Ishikawa (cell line): ENCODE measurements around the gene ADAP1.

ENCODE experiments used
- CEBPB ChIP-seq: IDR thresholded peaks from 2 replicates; pipeline ENCODE4 v1.6.1; 2012
- CREB1 ChIP-seq: IDR thresholded peaks from 2 replicates; pipeline ENCODE4 v1.6.1; 2012; ENCODE audit warnings: low read depth
- EGR1 ChIP-seq: IDR thresholded peaks from 2 replicates; pipeline ENCODE4 v1.6.1; 2012
- EP300 ChIP-seq: IDR thresholded peaks from 2 replicates; pipeline ENCODE4 v1.6.1; 2012; ENCODE audit warnings: borderline replicate concordance
- FOXM1 ChIP-seq: IDR thresholded peaks from 2 replicates; pipeline ENCODE4 v1.6.1; 2012; ENCODE audit warnings: low read depth, borderline replicate concordance
- NFIC ChIP-seq: IDR thresholded peaks from 2 replicates; pipeline ENCODE4 v1.6.1; 2012
- RAD21 ChIP-seq: IDR thresholded peaks from 2 replicates; pipeline ENCODE4 v1.6.1; 2012; ENCODE audit warnings: low read depth
- TAF1 ChIP-seq: IDR thresholded peaks from 2 replicates; pipeline ENCODE4 v1.6.1; 2012; ENCODE audit warnings: low read depth, mild to moderate bottlenecking
- TCF12 ChIP-seq: IDR thresholded peaks from 2 replicates; pipeline ENCODE4 v1.6.1; 2012; ENCODE audit warnings: low read depth
- TEAD4 ChIP-seq: IDR thresholded peaks from 2 replicates; pipeline ENCODE4 v1.6.1; 2012
- YY1 ChIP-seq: IDR thresholded peaks from 2 replicates; pipeline ENCODE4 v1.6.1; 2012; ENCODE audit warnings: low read depth
- ZBTB7A ChIP-seq: IDR thresholded peaks from 2 replicates; pipeline ENCODE4 v1.6.1; 2012; ENCODE audit warnings: low read depth
- TF ChIP-seq, protein P1 (sequence below): IDR thresholded peaks from 2 replicates; pipeline ENCODE4 v1.6.1; 2012
- TF ChIP-seq, protein P2 (sequence below): IDR thresholded peaks from 2 replicates; pipeline ENCODE4 v1.6.1; 2012
- TF ChIP-seq, protein P3 (sequence below): IDR thresholded peaks from 2 replicates; pipeline ENCODE4 v1.6.1; 2012; ENCODE audit warnings: low read depth, mild to moderate bottlenecking

The ADAP1 gene

DNA sequence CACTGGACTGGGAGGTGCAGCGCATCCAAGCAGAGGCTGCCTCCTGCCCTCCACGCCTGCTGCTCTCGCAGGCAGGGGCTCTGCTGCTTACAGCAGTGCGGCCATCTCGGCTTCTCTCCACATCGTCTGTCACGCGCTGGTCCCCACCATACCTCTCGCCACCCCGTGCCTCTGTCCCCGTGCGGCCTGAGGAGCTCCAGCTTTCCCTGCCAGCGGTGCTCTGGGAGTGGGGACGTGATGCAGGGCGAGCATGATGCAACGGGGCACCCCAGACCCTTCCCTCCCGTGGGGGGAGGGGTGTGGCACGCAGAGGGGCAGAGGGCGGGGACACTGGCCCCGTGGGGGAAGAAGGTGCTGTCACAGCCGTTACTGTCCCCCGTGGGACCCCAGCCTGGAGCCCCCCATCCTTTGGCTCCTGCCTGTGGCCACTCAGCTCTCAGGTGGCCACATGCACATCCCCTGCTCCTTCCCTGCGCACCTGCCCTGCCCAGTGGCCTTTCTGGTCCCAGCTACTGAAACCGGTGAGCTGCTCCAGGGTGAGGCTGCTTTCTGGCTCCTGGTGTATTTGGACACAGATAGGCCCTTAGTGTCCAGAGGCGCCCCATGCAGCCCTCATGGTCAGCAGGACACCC is 69.1 kb downstream of the ADAP1 start:
- TF ChIP-seq, protein P1, sequence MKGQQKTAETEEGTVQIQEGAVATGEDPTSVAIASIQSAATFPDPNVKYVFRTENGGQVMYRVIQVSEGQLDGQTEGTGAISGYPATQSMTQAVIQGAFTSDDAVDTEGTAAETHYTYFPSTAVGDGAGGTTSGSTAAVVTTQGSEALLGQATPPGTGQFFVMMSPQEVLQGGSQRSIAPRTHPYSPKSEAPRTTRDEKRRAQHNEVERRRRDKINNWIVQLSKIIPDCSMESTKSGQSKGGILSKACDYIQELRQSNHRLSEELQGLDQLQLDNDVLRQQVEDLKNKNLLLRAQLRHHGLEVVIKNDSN = no peak
- TF ChIP-seq CEBPB (no peak), EP300 (no peak), RAD21 (no peak), ZBTB7A (no peak), EGR1 (no peak), TAF1 (no peak), CREB1 (no peak), TCF12 (no peak), YY1 (no peak), TEAD4 (no peak), NFIC (no peak), FOXM1 (no peak)
- TF ChIP-seq, protein P2, sequence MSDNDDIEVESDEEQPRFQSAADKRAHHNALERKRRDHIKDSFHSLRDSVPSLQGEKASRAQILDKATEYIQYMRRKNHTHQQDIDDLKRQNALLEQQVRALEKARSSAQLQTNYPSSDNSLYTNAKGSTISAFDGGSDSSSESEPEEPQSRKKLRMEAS = no peak
- TF ChIP-seq, protein P3, sequence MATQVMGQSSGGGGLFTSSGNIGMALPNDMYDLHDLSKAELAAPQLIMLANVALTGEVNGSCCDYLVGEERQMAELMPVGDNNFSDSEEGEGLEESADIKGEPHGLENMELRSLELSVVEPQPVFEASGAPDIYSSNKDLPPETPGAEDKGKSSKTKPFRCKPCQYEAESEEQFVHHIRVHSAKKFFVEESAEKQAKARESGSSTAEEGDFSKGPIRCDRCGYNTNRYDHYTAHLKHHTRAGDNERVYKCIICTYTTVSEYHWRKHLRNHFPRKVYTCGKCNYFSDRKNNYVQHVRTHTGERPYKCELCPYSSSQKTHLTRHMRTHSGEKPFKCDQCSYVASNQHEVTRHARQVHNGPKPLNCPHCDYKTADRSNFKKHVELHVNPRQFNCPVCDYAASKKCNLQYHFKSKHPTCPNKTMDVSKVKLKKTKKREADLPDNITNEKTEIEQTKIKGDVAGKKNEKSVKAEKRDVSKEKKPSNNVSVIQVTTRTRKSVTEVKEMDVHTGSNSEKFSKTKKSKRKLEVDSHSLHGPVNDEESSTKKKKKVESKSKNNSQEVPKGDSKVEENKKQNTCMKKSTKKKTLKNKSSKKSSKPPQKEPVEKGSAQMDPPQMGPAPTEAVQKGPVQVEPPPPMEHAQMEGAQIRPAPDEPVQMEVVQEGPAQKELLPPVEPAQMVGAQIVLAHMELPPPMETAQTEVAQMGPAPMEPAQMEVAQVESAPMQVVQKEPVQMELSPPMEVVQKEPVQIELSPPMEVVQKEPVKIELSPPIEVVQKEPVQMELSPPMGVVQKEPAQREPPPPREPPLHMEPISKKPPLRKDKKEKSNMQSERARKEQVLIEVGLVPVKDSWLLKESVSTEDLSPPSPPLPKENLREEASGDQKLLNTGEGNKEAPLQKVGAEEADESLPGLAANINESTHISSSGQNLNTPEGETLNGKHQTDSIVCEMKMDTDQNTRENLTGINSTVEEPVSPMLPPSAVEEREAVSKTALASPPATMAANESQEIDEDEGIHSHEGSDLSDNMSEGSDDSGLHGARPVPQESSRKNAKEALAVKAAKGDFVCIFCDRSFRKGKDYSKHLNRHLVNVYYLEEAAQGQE = no peak

DNA sequence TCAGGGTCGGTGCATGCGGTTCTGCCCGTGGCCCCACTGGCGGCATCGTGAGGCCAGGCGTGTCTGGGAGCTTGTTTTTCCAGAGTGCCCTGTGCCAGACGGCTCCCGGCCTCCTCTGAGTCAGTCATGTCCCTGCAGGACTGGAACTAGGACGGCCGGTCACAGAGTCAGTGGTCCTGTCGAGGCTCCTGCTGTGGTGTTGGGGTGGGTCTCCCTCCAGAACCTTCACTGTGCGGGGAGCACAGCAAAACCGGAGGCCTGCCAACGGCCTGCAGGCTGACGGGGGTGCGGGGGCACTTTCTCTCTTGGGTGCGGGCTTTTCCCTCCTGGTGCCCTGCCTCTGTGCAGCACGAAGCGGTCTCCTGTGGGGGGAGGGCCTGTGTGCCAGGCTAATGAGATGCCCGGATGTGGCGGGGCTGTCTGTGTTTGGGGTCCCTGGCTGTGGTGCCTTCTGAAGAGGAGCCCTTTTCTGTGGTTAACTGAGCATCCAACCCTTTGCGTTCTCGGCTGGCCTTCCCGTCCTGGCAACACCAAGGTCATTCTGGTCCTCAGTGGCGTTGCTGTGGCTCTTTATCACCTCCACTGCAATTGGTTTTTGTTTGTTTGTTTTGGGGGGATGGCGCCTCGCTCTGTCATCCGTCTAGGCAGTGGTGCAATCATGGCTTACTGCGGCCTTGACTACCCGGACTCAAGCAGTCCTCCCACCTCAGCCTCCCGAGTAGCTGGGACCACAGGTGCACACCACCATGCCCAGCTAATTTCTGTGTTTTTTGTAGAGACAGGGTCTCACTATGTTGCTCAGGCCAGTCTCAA is 70.1 kb downstream of the ADAP1 start:
- TF ChIP-seq, protein P3 = no peak
- no peak for TF ChIP-seq RAD21
- TF ChIP-seq TCF12 = no peak
- TF ChIP-seq TEAD4 = no peak
- TF ChIP-seq, protein P1 = no peak
- no peak for TF ChIP-seq TAF1
- TF ChIP-seq FOXM1 = no peak
- TF ChIP-seq, protein P2 = no peak
- TF ChIP-seq ZBTB7A = no peak
- TF ChIP-seq NFIC = no peak
- TF ChIP-seq YY1 = no peak
- no peak for TF ChIP-seq CREB1
- TF ChIP-seq EP300 = no peak

DNA sequence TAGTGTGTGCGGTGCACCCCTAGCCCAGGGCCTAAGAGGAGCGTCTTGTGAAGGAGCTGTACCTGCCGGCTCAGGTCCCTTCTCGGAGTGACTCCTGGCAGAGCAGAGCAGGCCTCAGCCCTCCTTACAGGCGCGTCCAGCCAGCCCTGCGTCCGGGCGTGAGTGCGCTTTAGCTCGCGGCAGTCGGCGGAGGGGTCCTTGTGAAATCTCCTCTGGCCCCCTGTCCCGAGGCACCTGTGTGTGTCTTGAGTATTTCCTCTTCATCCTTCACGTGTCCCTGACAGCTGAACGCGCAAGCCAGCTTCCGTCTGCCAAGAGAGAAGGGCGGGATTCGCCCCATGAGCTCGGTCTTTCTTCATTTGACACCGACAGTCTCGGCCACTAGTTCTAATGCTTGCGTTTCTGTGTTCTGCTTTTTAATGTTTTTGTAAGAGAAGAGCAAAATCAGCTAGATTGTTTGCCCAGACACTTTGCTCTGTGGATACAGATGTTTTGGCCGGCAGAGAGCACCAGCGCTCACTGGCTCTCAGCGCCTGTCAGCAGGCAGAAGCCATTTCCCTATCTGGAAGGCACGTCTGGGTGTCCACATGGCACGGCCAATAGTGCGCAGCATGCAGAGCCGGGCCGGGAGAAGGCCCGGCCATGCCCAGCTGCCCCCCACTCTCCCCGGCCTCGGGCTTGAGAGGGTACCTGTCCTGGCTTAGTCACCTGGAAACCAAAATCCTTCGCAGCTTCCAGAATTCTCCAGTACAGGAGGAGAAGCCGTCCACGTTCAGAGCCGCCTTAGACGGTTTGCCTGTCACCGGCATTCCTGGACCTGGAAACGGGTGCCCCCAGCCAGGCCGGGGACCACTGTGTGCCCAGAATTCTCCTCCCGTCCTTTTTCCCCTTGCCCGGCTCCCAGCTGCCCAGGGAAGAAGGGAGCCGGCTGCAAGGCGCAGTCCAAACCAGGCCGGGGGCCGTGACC is 71.1 kb downstream of the ADAP1 start:
- no peak for TF ChIP-seq CEBPB
- no peak for TF ChIP-seq NFIC
- TF ChIP-seq EGR1 = no peak
- TF ChIP-seq YY1 = no peak
- TF ChIP-seq ZBTB7A = no peak
- TF ChIP-seq, protein P3 = no peak
- no peak for TF ChIP-seq RAD21
- TF ChIP-seq TAF1 = no peak
